Measurements from ENCODE around the gene SBSN. TPM values are rescaled to one million over a fixed set of nuclear protein-coding genes. Genes with fewer than 3 reads are reported as not detected.
A peak's percentile ranks its signal among the peaks of the same experiment; 100 is the strongest.

Gene SBSN
- total RNA-seq, 1 donor from 2014 or later, result 0.24 TPM

- Mint-ChIP-seq H3K4me3 (ENCODE audit: low read depth) (no peak within 1 kb of the TSS), H3K4me1 (ENCODE audit: low read depth) (peaks cover 8% of the 10 kb centered on the region), H3K9me3 (ENCODE audit: low read depth) (no peaks in the 10 kb centered on the region), H3K27ac (no peak within 1 kb of the TSS), H3K36me3 (ENCODE audit: insufficient read depth) (no peaks in the 10 kb centered on the region), H3K27me3 (peaks cover 18% of the 10 kb centered on the region)
- no peak for DNase-seq (ENCODE audit: low spot score, unreplicated experiment)
- TF ChIP-seq CTCF (IDR thresholded peaks at IDR 0.05; ENCODE audit: unreplicated experiment), result peak; percentile 26
Measured at GRCh38 chr19:35513628-35514281, 14.4 kb downstream of the SBSN start, which contains the start of gene DMKN. Gene DMKN (minus strand): TSS chr19:35513649. CDS start chr19:35513475, 174 bp downstream.

- no peaks in the 10 kb centered on the region for H3K9me3 Mint-ChIP-seq (ENCODE audit: low read depth)
- DNase-seq (ENCODE audit: low spot score, unreplicated experiment), result no peak
- no peak overlapping the region for H3K27ac Mint-ChIP-seq
- H3K4me1 Mint-ChIP-seq (ENCODE audit: low read depth), result peaks cover 11% of the 10 kb centered on the region
- no peak for TF ChIP-seq CTCF (IDR thresholded peaks at IDR 0.05; ENCODE audit: unreplicated experiment)
- peaks cover 16% of the 10 kb centered on the region for H3K27me3 Mint-ChIP-seq
- no peaks in the 10 kb centered on the region for H3K36me3 Mint-ChIP-seq (ENCODE audit: insufficient read depth)
- no peak overlapping the region for H3K4me3 Mint-ChIP-seq (ENCODE audit: low read depth)
Measured at GRCh38 chr19:35512831-35513627, 15.1 kb downstream of the SBSN start.

- no peak for TF ChIP-seq CTCF (IDR thresholded peaks at IDR 0.05; ENCODE audit: unreplicated experiment)
- peaks cover 11% of the 10 kb centered on the region for H3K4me1 Mint-ChIP-seq (ENCODE audit: low read depth)
- H3K4me3 Mint-ChIP-seq (ENCODE audit: low read depth), result no peak overlapping the region
- DNase-seq (ENCODE audit: low spot score, unreplicated experiment), result no peak
- no peak overlapping the region for H3K27ac Mint-ChIP-seq
- peaks cover 13% of the 10 kb centered on the region for H3K27me3 Mint-ChIP-seq
- peaks cover under 1% of the 10 kb centered on the region for H3K36me3 Mint-ChIP-seq (ENCODE audit: insufficient read depth)
- H3K9me3 Mint-ChIP-seq (ENCODE audit: low read depth), result no peaks in the 10 kb centered on the region
Measured at GRCh38 chr19:35511337-35511736, 16.8 kb downstream of the SBSN start.

GRCh38 chr19:35510626-35510964 is 17.5 kb downstream of the SBSN start:
- peaks cover 11% of the 10 kb centered on the region for H3K4me1 Mint-ChIP-seq (ENCODE audit: low read depth)
- no peak for TF ChIP-seq CTCF (IDR thresholded peaks at IDR 0.05; ENCODE audit: unreplicated experiment)
- no peak for DNase-seq (ENCODE audit: low spot score, unreplicated experiment)
- H3K4me3 Mint-ChIP-seq (ENCODE audit: low read depth), result peak overlapping the region; percentile 97
- H3K36me3 Mint-ChIP-seq (ENCODE audit: insufficient read depth), result peaks cover 8% of the 10 kb centered on the region
- no peaks in the 10 kb centered on the region for H3K9me3 Mint-ChIP-seq (ENCODE audit: low read depth)
- no peak overlapping the region for H3K27ac Mint-ChIP-seq
- peaks cover 13% of the 10 kb centered on the region for H3K27me3 Mint-ChIP-seq

GRCh38 chr19:35509861-35510625 is 18.1 kb downstream of the SBSN start:
- Mint-ChIP-seq H3K9me3 (ENCODE audit: low read depth) (no peaks in the 10 kb centered on the region), H3K27me3 (peaks cover 13% of the 10 kb centered on the region), H3K4me3 (ENCODE audit: low read depth) (peak overlapping the region; percentile 97), H3K36me3 (ENCODE audit: insufficient read depth) (peaks cover 11% of the 10 kb centered on the region), H3K27ac (peak overlapping the region; percentile 99), H3K4me1 (ENCODE audit: low read depth) (peaks cover 11% of the 10 kb centered on the region)
- DNase-seq (ENCODE audit: low spot score, unreplicated experiment), result peak; percentile 98
- peak; percentile 99 for TF ChIP-seq CTCF (IDR thresholded peaks at IDR 0.05; ENCODE audit: unreplicated experiment)

Measured in progenitor cell of endocrine pancreas (in vitro differentiated cells).